Measurements from ENCODE around the gene URI1.

The URI1 gene

GRCh38 chr19:29971648-29972047 is 29.6 kb downstream of the URI1 start:
- no peak for DNase-seq

GRCh38 chr19:29974701-29975100 is 32.7 kb downstream of the URI1 start:
- no peak for DNase-seq

- no peak for DNase-seq
Observed at GRCh38 chr19:29976151-29976943, 34.3 kb downstream of the URI1 start.

- no peak for DNase-seq
Observed at GRCh38 chr19:29978080-29978479, 36.0 kb downstream of the URI1 start.

GRCh38 chr19:29983568-29983967 is 41.5 kb downstream of the URI1 start:
- DNase-seq = no peak

GRCh38 chr19:29985196-29985595 is 43.2 kb downstream of the URI1 start:
- DNase-seq = no peak

GRCh38 chr19:29988351-29988750 is 46.3 kb downstream of the URI1 start:
- no peak for DNase-seq

GRCh38 chr19:29992233-29992867 is 50.3 kb downstream of the URI1 start:
- DNase-seq = no peak

GRCh38 chr19:29999490-29999889 is 57.5 kb downstream of the URI1 start:
- no peak for DNase-seq

GRCh38 chr19:30000862-30001261 is 58.8 kb downstream of the URI1 start:
- no peak for DNase-seq

GRCh38 chr19:30001301-30001700 is 59.3 kb downstream of the URI1 start:
- DNase-seq = no peak

GRCh38 chr19:30001791-30002190 is 59.8 kb downstream of the URI1 start:
- DNase-seq = no peak

GRCh38 chr19:30003866-30004265 is 61.8 kb downstream of the URI1 start:
- DNase-seq = no peak

GRCh38 chr19:30004403-30004802 is 62.4 kb downstream of the URI1 start:
- no peak for DNase-seq

- DNase-seq = no peak
Observed at GRCh38 chr19:30006207-30006606, 64.2 kb downstream of the URI1 start.

- no peak for DNase-seq
Observed at GRCh38 chr19:30008169-30008568, 66.1 kb downstream of the URI1 start.

- no peak for DNase-seq
Observed at GRCh38 chr19:30009013-30009412, 67.0 kb downstream of the URI1 start.

GRCh38 chr19:30011051-30011578 is 69.1 kb downstream of the URI1 start:
- DNase-seq = no peak

GRCh38 chr19:30014770-30015169 is 72.7 kb downstream of the URI1 start:
- DNase-seq = no peak

- no peak for DNase-seq
Observed at GRCh38 chr19:30017172-30017571, 75.1 kb downstream of the URI1 start.

GRCh38 chr19:30020189-30020588 is 78.2 kb downstream of the URI1 start:
- DNase-seq = no peak

- DNase-seq = no peak
Observed at GRCh38 chr19:30022659-30023058, 80.6 kb downstream of the URI1 start.

GRCh38 chr19:30023330-30023729 is 81.3 kb downstream of the URI1 start:
- no peak for DNase-seq

GRCh38 chr19:30024091-30024490 is 82.1 kb downstream of the URI1 start:
- DNase-seq = no peak
